ENCODE measurements around the gene CRHBP.

The CRHBP gene

GRCh38 chr5:76930083-76930482 is 22.8 kb upstream of the CRHBP start:
- H4K8ac ChIP-seq (ENCODE audit: low read depth, low read length), result no peak overlapping the region
- DNase-seq (ENCODE audit: low spot score), result no peak
- no peak overlapping the region for H2BK120ac ChIP-seq (ENCODE audit: low read depth, low read length)
- no peak overlapping the region for H2AFZ ChIP-seq (ENCODE audit: low read length)
- peaks cover 0 to 5% (median 0%) of the 10 kb centered on the region in 3 experiments for H3K27me3 ChIP-seq (ENCODE audit: control insufficient read depth in 3 of 3, insufficient read depth in 3 of 3, low read depth in 1 of 3, low read length in 3 of 3)
- H3K9ac ChIP-seq (ENCODE audit: low read depth, low read length, poor library complexity), result no peak overlapping the region
- no peaks in the 10 kb centered on the region for H3K79me1 ChIP-seq (ENCODE audit: low read depth, low read length)
- WGBS, 2 donors (ENCODE audit: extremely low coverage in 2 of 2, insufficient read length in 2 of 2, insufficient replicate concordance in 1 of 2), result no CpG with 5 or more reads among the region's 4 CpGs
- peaks cover 0 to 4% of the 10 kb centered on the region in 2 donors for H3K4me1 ChIP-seq (ENCODE audit: control insufficient read depth in 2 of 2, insufficient read depth in 1 of 2, low read depth in 1 of 2, low read length in 2 of 2)
- H2BK15ac ChIP-seq (ENCODE audit: low read length), result no peak overlapping the region
- no peaks in the 10 kb centered on the region for H3K36me3 ChIP-seq (replicated peaks in 1 of 2; ENCODE audit: control insufficient read depth in 2 of 2, insufficient read depth in 2 of 2, low read length in 2 of 2)
- no peak overlapping the region for H3K27ac ChIP-seq (replicated peaks; ENCODE audit: low read length)
- no peak overlapping the region for H2AK5ac ChIP-seq (ENCODE audit: low read depth, low read length)
- no peak overlapping the region for H3K18ac ChIP-seq (ENCODE audit: low read length)
- H3K4ac ChIP-seq (ENCODE audit: low read length), result no peak overlapping the region
- H2BK5ac ChIP-seq (ENCODE audit: low read length), result no peak overlapping the region
- no peak overlapping the region for H3K23ac ChIP-seq (ENCODE audit: low read depth, low read length, poor library complexity)
- H4K91ac ChIP-seq (ENCODE audit: low read depth, low read length, poor library complexity), result no peak overlapping the region
- no peak overlapping the region for H2BK12ac ChIP-seq (ENCODE audit: low read length)
- H3K14ac ChIP-seq (ENCODE audit: low read length), result no peak overlapping the region
- H3K4me2 ChIP-seq (ENCODE audit: insufficient read depth, low read length, poor library complexity, severe bottlenecking), result no peak overlapping the region
- H3K4me3 ChIP-seq (ENCODE audit: low read length in 2 of 2), result no peak overlapping the region
- H3K9me3 ChIP-seq (replicated peaks in 1 of 2; ENCODE audit: control insufficient read depth in 2 of 2, insufficient read depth in 1 of 2, low read depth in 1 of 2, low read length in 2 of 2), result no peaks in the 10 kb centered on the region

GRCh38 chr5:76938177-76938576 is 14.7 kb upstream of the CRHBP start:
- H3K36me3 ChIP-seq (replicated peaks in 1 of 2; ENCODE audit: control insufficient read depth in 2 of 2, insufficient read depth in 2 of 2, low read length in 2 of 2), result no peaks in the 10 kb centered on the region
- no peak overlapping the region for H3K4me2 ChIP-seq (ENCODE audit: insufficient read depth, low read length, poor library complexity, severe bottlenecking)
- no peak overlapping the region for H3K14ac ChIP-seq (ENCODE audit: low read length)
- no peaks in the 10 kb centered on the region for H3K4me1 ChIP-seq (ENCODE audit: control insufficient read depth in 2 of 2, insufficient read depth in 1 of 2, low read depth in 1 of 2, low read length in 2 of 2)
- H3K79me1 ChIP-seq (ENCODE audit: low read depth, low read length), result no peaks in the 10 kb centered on the region
- H3K9ac ChIP-seq (ENCODE audit: low read depth, low read length, poor library complexity), result no peak overlapping the region
- H3K23ac ChIP-seq (ENCODE audit: low read depth, low read length, poor library complexity), result no peak overlapping the region
- H4K8ac ChIP-seq (ENCODE audit: low read depth, low read length), result no peak overlapping the region
- no peak overlapping the region for H3K4ac ChIP-seq (ENCODE audit: low read length)
- no peak overlapping the region for H3K4me3 ChIP-seq (ENCODE audit: low read length in 2 of 2)
- H3K18ac ChIP-seq (ENCODE audit: low read length), result no peak overlapping the region
- no peaks in the 10 kb centered on the region for H3K27me3 ChIP-seq (ENCODE audit: control insufficient read depth in 3 of 3, insufficient read depth in 3 of 3, low read depth in 1 of 3, low read length in 3 of 3)
- no peak overlapping the region for H2BK12ac ChIP-seq (ENCODE audit: low read length)
- H2BK15ac ChIP-seq (ENCODE audit: low read length), result no peak overlapping the region
- no peak overlapping the region for H2AFZ ChIP-seq (ENCODE audit: low read length)
- H4K91ac ChIP-seq (ENCODE audit: low read depth, low read length, poor library complexity), result no peak overlapping the region
- H2BK120ac ChIP-seq (ENCODE audit: low read depth, low read length), result no peak overlapping the region
- H3K9me3 ChIP-seq (replicated peaks in 1 of 2; ENCODE audit: control insufficient read depth in 2 of 2, insufficient read depth in 1 of 2, low read depth in 1 of 2, low read length in 2 of 2), result no peaks in the 10 kb centered on the region
- no peak overlapping the region for H2AK5ac ChIP-seq (ENCODE audit: low read depth, low read length)
- no peak overlapping the region for H2BK5ac ChIP-seq (ENCODE audit: low read length)
- H3K27ac ChIP-seq (replicated peaks; ENCODE audit: low read length), result no peak overlapping the region
- no peak for DNase-seq (ENCODE audit: low spot score)

GRCh38 chr5:76941000-76941399 is 11.8 kb upstream of the CRHBP start:
- H3K4me2 ChIP-seq (ENCODE audit: insufficient read depth, low read length, poor library complexity, severe bottlenecking), result no peak overlapping the region
- H2BK12ac ChIP-seq (ENCODE audit: low read length), result no peak overlapping the region
- no peak overlapping the region for H3K4ac ChIP-seq (ENCODE audit: low read length)
- H3K9ac ChIP-seq (ENCODE audit: low read depth, low read length, poor library complexity), result no peak overlapping the region
- H3K4me1 ChIP-seq (ENCODE audit: control insufficient read depth in 2 of 2, insufficient read depth in 1 of 2, low read depth in 1 of 2, low read length in 2 of 2), result no peaks in the 10 kb centered on the region
- no peak overlapping the region for H3K23ac ChIP-seq (ENCODE audit: low read depth, low read length, poor library complexity)
- no peak overlapping the region for H4K8ac ChIP-seq (ENCODE audit: low read depth, low read length)
- H3K14ac ChIP-seq (ENCODE audit: low read length), result no peak overlapping the region
- WGBS, 2 donors (ENCODE audit: extremely low coverage in 2 of 2, insufficient read length in 2 of 2, insufficient replicate concordance in 1 of 2), result no CpG with 5 or more reads among the region's 4 CpGs
- no peaks in the 10 kb centered on the region for H3K79me1 ChIP-seq (ENCODE audit: low read depth, low read length)
- H3K18ac ChIP-seq (ENCODE audit: low read length), result no peak overlapping the region
- no peak overlapping the region for H2BK120ac ChIP-seq (ENCODE audit: low read depth, low read length)
- H4K91ac ChIP-seq (ENCODE audit: low read depth, low read length, poor library complexity), result no peak overlapping the region
- no peak overlapping the region for H2AFZ ChIP-seq (ENCODE audit: low read length)
- H3K36me3 ChIP-seq (replicated peaks in 1 of 2; ENCODE audit: control insufficient read depth in 2 of 2, insufficient read depth in 2 of 2, low read length in 2 of 2), result no peaks in the 10 kb centered on the region
- no peak overlapping the region for H3K27ac ChIP-seq (replicated peaks; ENCODE audit: low read length)
- DNase-seq (ENCODE audit: low spot score), result no peak
- no peak overlapping the region for H3K4me3 ChIP-seq (ENCODE audit: low read length in 2 of 2)
- H3K9me3 ChIP-seq (replicated peaks in 1 of 2; ENCODE audit: control insufficient read depth in 2 of 2, insufficient read depth in 1 of 2, low read depth in 1 of 2, low read length in 2 of 2), result no peaks in the 10 kb centered on the region
- H2BK15ac ChIP-seq (ENCODE audit: low read length), result no peak overlapping the region
- no peak overlapping the region for H2BK5ac ChIP-seq (ENCODE audit: low read length)
- H3K27me3 ChIP-seq (ENCODE audit: control insufficient read depth in 3 of 3, insufficient read depth in 3 of 3, low read depth in 1 of 3, low read length in 3 of 3), result peaks cover 0 to 12% (median 0%) of the 10 kb centered on the region in 3 experiments
- H2AK5ac ChIP-seq (ENCODE audit: low read depth, low read length), result no peak overlapping the region

- WGBS, 2 donors (ENCODE audit: extremely low coverage in 2 of 2, insufficient read length in 2 of 2, insufficient replicate concordance in 1 of 2), result no CpG with 5 or more reads among the region's 3 CpGs
- Histone ChIP-seq H3K14ac (ENCODE audit: low read length) (no peak overlapping the region), H2BK5ac (ENCODE audit: low read length) (no peak overlapping the region), H4K8ac (ENCODE audit: low read depth, low read length) (no peak overlapping the region), H2BK12ac (ENCODE audit: low read length) (no peak overlapping the region), H3K36me3 (replicated peaks in 1 of 2; ENCODE audit: control insufficient read depth in 2 of 2, insufficient read depth in 2 of 2, low read length in 2 of 2) (no peaks in the 10 kb centered on the region), H3K4me3 (ENCODE audit: low read length in 2 of 2) (no peak overlapping the region), H3K27me3 (ENCODE audit: control insufficient read depth in 3 of 3, insufficient read depth in 3 of 3, low read depth in 1 of 3, low read length in 3 of 3) (peaks cover 0 to 16% (median 0%) of the 10 kb centered on the region in 3 experiments), H3K4me1 (ENCODE audit: control insufficient read depth in 2 of 2, insufficient read depth in 1 of 2, low read depth in 1 of 2, low read length in 2 of 2) (no peaks in the 10 kb centered on the region), H3K23ac (ENCODE audit: low read depth, low read length, poor library complexity) (no peak overlapping the region), H3K9me3 (replicated peaks in 1 of 2; ENCODE audit: control insufficient read depth in 2 of 2, insufficient read depth in 1 of 2, low read depth in 1 of 2, low read length in 2 of 2) (no peaks in the 10 kb centered on the region), H3K18ac (ENCODE audit: low read length) (no peak overlapping the region), H2BK120ac (ENCODE audit: low read depth, low read length) (no peak overlapping the region), H3K9ac (ENCODE audit: low read depth, low read length, poor library complexity) (no peak overlapping the region), H2BK15ac (ENCODE audit: low read length) (no peak overlapping the region), H3K27ac (replicated peaks; ENCODE audit: low read length) (no peak overlapping the region), H2AFZ (ENCODE audit: low read length) (no peak overlapping the region), H3K4me2 (ENCODE audit: insufficient read depth, low read length, poor library complexity, severe bottlenecking) (no peak overlapping the region), H2AK5ac (ENCODE audit: low read depth, low read length) (no peak overlapping the region), H3K79me1 (ENCODE audit: low read depth, low read length) (no peaks in the 10 kb centered on the region), H3K4ac (ENCODE audit: low read length) (no peak overlapping the region), H4K91ac (ENCODE audit: low read depth, low read length, poor library complexity) (no peak overlapping the region)
- no peak for DNase-seq (ENCODE audit: low spot score)
Observed at GRCh38 chr5:76941442-76941841, 11.4 kb upstream of the CRHBP start.

Measured in neuronal stem cell (in vitro differentiated cells).